Bronchial epithelial cell (primary cell): ENCODE data around the gene TAF1A. TPM values are rescaled to one million over a fixed set of nuclear protein-coding genes. Genes with fewer than 3 reads are reported as not detected.

Source experiments
- DNase-seq: peaks from one replicate; pipeline ENCODE4 v3.0.0-alpha.2; 2010; ENCODE audit warnings: low read depth
- FAIRE-seq: peaks from 2 replicates; lab custom pipeline; 2011; peaks lifted over from hg19 to GRCh38; lab: Jason Lieb, UNC
- H3K27me3 ChIP-seq: 2 replicates; pipeline ENCODE4 v1.5.1; 2011; ENCODE audit warnings: low read length; ENCODE audit not compliant: control insufficient read depth, insufficient read depth
- H3K36me3 ChIP-seq: 2 replicates; pipeline ENCODE4 v1.5.1; 2011; ENCODE audit warnings: low read length; ENCODE audit not compliant: control insufficient read depth, insufficient read depth
- H3K4me3 ChIP-seq: 2 replicates; pipeline ENCODE4 v1.5.1; 2011; ENCODE audit warnings: mild to moderate bottlenecking, low read depth, low read length, control low read depth
- total RNA-seq: library from RNA; depleted of rRNA; stranded (reverse); fragments of >200 nt; gene quantifications from 2 replicates; pipeline ENCODE4 v1.2.1, GENCODE V29; 2014
- TF ChIP-seq, protein P1 (sequence below): IDR thresholded peaks from 2 replicates; pipeline ENCODE4 v1.5.1; 2011; ENCODE audit warnings: mild to moderate bottlenecking, moderate library complexity, low read length, control low read depth, inconsistent platforms; ENCODE audit not compliant: insufficient read depth, severe bottlenecking

The TAF1A gene
- total RNA-seq, 1 donor from 2014 or later, result 14.5 TPM

DNA sequence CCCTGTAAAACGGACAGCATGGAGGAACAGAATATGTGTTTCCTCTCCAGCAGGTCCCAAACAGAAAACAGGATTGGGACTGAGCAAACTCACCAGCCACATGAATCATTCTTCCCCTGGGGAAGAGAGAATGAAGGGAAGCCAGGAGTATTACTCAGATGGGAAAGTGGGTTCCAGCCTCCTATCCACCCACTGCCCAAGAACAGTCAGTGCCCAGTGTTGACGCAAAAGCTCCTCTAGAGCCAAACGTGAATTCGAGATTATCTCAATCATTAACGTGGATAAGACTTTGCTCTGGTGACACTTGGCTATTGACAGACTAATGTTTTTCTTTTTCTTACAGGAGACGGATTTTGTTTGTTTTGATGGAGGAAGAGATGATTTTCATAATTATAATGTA, 37.5 kb upstream of the TAF1A start:
- H3K36me3 ChIP-seq, result peaks cover 2% of the 10 kb centered on the region
- no peak for FAIRE-seq
- no peak overlapping the region for H3K4me3 ChIP-seq
- TF ChIP-seq, protein P1, sequence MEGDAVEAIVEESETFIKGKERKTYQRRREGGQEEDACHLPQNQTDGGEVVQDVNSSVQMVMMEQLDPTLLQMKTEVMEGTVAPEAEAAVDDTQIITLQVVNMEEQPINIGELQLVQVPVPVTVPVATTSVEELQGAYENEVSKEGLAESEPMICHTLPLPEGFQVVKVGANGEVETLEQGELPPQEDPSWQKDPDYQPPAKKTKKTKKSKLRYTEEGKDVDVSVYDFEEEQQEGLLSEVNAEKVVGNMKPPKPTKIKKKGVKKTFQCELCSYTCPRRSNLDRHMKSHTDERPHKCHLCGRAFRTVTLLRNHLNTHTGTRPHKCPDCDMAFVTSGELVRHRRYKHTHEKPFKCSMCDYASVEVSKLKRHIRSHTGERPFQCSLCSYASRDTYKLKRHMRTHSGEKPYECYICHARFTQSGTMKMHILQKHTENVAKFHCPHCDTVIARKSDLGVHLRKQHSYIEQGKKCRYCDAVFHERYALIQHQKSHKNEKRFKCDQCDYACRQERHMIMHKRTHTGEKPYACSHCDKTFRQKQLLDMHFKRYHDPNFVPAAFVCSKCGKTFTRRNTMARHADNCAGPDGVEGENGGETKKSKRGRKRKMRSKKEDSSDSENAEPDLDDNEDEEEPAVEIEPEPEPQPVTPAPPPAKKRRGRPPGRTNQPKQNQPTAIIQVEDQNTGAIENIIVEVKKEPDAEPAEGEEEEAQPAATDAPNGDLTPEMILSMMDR, result no peak
- DNase-seq, result peak; percentile 73
- no peaks in the 10 kb centered on the region for H3K27me3 ChIP-seq

DNA sequence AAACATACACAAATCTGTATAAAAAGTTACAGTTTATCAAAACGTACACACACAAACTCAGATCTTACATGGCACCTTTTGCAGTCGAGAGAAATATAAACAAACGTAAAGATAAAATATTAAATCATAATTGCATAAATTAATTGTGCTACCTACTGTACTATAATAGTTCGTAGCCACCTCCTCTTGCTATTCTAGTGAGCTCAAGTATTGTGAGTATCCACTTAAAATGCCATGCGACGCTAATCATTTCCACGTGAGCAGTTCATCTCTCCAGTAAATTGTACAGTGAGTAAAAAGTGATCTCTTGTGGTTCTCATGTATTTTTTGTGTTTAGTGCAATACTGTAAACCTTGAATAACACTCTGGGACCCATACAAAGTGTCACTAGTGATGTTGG, 34.5 kb upstream of the TAF1A start:
- TF ChIP-seq, protein P1, result no peak
- DNase-seq (no peak), FAIRE-seq (no peak)
- H3K4me3 ChIP-seq, result no peak overlapping the region
- H3K27me3 ChIP-seq, result no peaks in the 10 kb centered on the region
- H3K36me3 ChIP-seq, result peaks cover 2% of the 10 kb centered on the region

DNA sequence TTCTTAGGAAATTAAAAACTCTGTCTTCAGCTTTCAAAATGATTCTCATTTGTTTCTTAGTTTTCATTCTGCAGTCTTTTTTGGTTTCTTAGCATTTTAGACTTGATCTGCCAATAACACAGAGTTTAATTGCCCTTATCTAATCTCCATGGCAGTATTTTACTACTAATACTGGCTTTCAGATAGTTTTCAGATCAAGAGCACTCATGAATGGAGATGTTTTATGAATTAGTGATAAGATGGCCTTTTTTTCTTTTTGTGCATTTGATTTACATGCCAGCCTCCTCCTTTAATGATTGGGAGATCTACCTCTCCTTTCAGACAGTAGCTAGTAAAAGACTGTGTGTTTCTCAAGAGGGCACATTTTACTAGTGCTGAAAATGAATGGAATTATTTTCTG, 33.7 kb upstream of the TAF1A start:
- FAIRE-seq, result no peak

DNA sequence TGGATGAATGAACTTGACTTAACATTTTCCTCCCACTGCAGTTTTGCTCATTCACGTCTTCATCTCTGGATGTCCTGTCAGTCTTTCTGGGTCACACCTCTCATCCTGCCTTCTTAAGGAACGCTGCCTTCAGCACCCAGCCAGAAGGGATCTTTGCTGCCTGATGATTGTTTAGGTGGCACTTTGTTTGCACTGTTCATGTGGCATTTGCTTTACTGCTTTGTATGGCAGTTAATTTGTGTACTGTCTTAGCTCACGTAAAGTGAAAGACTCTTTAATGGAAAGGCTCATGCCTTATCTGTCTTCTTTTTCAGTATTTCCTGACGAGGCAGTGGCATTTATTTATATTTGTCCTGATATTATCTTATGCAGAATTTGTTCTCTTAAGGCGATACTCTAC, 33.0 kb upstream of the TAF1A start:
- no peak for FAIRE-seq

More for the DNA sequence above, 33.7 kb upstream of the TAF1A start:
- no peaks in the 10 kb centered on the region for H3K27me3 ChIP-seq
- DNase-seq, result no peak
- peaks cover 2% of the 10 kb centered on the region for H3K36me3 ChIP-seq
- H3K4me3 ChIP-seq, result no peak overlapping the region
- TF ChIP-seq, protein P1, result no peak

DNA sequence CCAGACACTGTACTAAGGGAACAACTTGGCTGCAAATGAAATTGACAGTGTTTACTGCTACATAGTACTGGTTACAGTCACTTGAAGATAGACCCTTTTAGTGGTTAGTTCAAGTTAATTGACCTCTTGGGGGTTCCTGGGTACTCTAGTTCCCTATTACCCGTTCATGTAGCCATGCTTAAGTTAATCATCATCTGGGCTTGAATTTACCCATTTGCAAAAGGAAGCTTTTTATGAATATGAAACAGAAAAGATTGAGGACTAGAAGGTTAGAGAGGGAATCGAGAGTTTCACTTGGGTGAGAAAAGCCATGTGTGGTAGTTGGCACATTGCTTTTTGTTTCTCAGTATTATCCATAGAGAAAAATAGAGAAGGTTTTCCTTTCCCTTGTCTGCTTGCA, 30.8 kb upstream of the TAF1A start:
- peaks cover 2% of the 10 kb centered on the region for H3K36me3 ChIP-seq
- no peaks in the 10 kb centered on the region for H3K27me3 ChIP-seq
- DNase-seq (no peak), FAIRE-seq (no peak)
- TF ChIP-seq, protein P1, result no peak
- H3K4me3 ChIP-seq, result no peak overlapping the region

More for the DNA sequence above, 33.0 kb upstream of the TAF1A start:
- Histone ChIP-seq H3K36me3 (peaks cover 2% of the 10 kb centered on the region), H3K27me3 (no peaks in the 10 kb centered on the region), H3K4me3 (no peak overlapping the region)
- TF ChIP-seq, protein P1, result no peak
- DNase-seq, result no peak
